OCI-LY7 (cell line): ENCODE results near the gene CACNA2D1.

Experiments used
- EZH2phosphoT487 ChIP-seq: fragments of 200-600 bp; sonication (generic); IDR thresholded peaks from 2 replicates; pipeline ENCODE4 v1.6.1; 2018; ENCODE audit warnings: low read depth, borderline replicate concordance, mild to moderate bottlenecking, mixed run types, antibody characterized with exemption, low read length, moderate library complexity, mixed read lengths
- TF ChIP-seq, protein P1 (sequence below): fragments of 200-600 bp; sonication (generic); conservative IDR thresholded peaks from 2 replicates; pipeline ENCODE4 v1.5.1; 2014; ENCODE audit warnings: mild to moderate bottlenecking, antibody characterized with exemption, low read length, moderate library complexity, mixed read lengths

DNA sequence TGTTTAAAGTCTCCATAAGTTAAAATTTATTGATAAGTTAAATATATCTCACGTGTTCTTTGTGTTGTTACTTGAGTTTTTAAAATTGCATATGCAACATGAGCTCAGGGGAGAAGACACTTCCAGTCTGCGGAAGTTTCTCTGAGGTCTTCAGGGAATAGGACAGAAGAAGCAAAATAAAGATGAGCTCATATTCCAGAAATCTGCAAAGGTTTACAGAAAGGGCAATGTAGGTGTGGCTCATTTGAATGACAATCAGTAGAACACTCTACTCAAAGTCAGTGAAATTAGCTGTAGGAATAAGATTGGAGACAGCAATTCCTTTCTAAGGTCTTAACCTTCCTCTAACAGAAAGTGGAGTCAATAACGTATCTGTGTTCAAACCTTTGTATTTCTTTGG lies 53.7 kb downstream of the CACNA2D1 start:
- TF ChIP-seq, protein P1, sequence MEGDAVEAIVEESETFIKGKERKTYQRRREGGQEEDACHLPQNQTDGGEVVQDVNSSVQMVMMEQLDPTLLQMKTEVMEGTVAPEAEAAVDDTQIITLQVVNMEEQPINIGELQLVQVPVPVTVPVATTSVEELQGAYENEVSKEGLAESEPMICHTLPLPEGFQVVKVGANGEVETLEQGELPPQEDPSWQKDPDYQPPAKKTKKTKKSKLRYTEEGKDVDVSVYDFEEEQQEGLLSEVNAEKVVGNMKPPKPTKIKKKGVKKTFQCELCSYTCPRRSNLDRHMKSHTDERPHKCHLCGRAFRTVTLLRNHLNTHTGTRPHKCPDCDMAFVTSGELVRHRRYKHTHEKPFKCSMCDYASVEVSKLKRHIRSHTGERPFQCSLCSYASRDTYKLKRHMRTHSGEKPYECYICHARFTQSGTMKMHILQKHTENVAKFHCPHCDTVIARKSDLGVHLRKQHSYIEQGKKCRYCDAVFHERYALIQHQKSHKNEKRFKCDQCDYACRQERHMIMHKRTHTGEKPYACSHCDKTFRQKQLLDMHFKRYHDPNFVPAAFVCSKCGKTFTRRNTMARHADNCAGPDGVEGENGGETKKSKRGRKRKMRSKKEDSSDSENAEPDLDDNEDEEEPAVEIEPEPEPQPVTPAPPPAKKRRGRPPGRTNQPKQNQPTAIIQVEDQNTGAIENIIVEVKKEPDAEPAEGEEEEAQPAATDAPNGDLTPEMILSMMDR: no peak
- no peak for TF ChIP-seq EZH2phosphoT487
